ENCODE results near the gene LTB4R2. TPM values are rescaled to one million over a fixed set of nuclear protein-coding genes. Genes with fewer than 3 reads are reported as not detected.
"Not testable (repeated sequence)": the region's sequence is repeated elsewhere in the genome, so short reads cannot be mapped to it uniquely, and the experiment has no call there.

Gene LTB4R2
- polyA plus RNA-seq, 4 donors, result 1.6 to 5.6 (median 2.9) TPM

DNA sequence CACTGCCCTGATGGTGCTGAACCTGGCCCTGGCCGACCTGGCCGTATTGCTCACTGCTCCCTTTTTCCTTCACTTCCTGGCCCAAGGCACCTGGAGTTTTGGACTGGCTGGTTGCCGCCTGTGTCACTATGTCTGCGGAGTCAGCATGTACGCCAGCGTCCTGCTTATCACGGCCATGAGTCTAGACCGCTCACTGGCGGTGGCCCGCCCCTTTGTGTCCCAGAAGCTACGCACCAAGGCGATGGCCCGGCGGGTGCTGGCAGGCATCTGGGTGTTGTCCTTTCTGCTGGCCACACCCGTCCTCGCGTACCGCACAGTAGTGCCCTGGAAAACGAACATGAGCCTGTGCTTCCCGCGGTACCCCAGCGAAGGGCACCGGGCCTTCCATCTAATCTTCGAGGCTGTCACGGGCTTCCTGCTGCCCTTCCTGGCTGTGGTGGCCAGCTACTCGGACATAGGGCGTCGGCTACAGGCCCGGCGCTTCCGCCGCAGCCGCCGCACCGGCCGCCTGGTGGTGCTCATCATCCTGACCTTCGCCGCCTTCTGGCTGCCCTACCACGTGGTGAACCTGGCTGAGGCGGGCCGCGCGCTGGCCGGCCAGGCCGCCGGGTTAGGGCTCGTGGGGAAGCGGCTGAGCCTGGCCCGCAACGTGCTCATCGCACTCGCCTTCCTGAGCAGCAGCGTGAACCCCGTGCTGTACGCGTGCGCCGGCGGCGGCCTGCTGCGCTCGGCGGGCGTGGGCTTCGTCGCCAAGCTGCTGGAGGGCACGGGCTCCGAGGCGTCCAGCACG, 6.1 kb downstream of the LTB4R2 start:
- DNase-seq (ENCODE audit: low read depth in 4 of 4, low spot score in 2 of 4), result no peak

- DNase-seq (ENCODE audit: low read depth in 4 of 4, low spot score in 2 of 4), result no peak
These were observed 6.6 kb downstream of the LTB4R2 start for GRCh38 chr14:24316597-24316950.

GRCh38 chr14:24317141-24317928, 7.4 kb downstream of the LTB4R2 start:
- DNase-seq (ENCODE audit: low read depth in 4 of 4, low spot score in 2 of 4), result no peak

GRCh38 chr14:24321212-24321975, 11.5 kb downstream of the LTB4R2 start:
- DNase-seq (ENCODE audit: low read depth in 4 of 4, low spot score in 2 of 4), result no peak

- DNase-seq (ENCODE audit: low read depth in 4 of 4, low spot score in 2 of 4), result no peak
These were observed 12.7 kb downstream of the LTB4R2 start for GRCh38 chr14:24322672-24323071.

GRCh38 chr14:24323341-24323740, 13.4 kb downstream of the LTB4R2 start:
- no peak for DNase-seq (ENCODE audit: low read depth in 4 of 4, low spot score in 2 of 4)

- DNase-seq (ENCODE audit: low read depth in 4 of 4, low spot score in 2 of 4), result no peak
These were observed 14.1 kb downstream of the LTB4R2 start for GRCh38 chr14:24324024-24324423.

DNA sequence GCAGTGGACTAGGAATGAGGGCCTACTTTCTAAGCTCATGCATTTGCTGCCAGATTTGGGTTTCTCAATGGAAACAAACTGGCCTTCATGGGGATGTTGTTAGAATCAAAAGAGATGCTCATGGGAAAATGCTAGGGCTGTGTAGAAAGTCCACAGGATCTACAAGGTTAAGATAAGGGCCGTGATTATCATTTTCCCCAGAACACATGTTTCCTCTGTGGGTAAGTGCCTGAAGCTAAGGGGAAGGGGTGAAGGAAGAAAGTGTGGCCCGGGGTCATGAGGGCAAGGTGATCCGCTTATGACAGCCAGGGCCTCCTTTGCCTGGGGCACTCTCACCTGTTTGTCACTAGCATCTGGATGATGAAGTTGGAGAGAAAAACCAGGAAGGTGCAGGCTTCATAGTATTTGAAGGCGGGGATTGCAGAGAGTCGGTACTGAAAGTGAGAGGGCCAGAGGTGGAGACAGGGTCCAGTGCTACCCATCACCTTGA, 15.1 kb downstream of the LTB4R2 start:
- DNase-seq (ENCODE audit: low read depth in 4 of 4, low spot score in 2 of 4), result no peak

GRCh38 chr14:24325963-24326362, 16.0 kb downstream of the LTB4R2 start:
- DNase-seq (ENCODE audit: low read depth in 4 of 4, low spot score in 2 of 4), result no peak

- DNase-seq (ENCODE audit: low read depth in 4 of 4, low spot score in 2 of 4), result no peak
These were observed 17.4 kb downstream of the LTB4R2 start for GRCh38 chr14:24327303-24327702.

DNA sequence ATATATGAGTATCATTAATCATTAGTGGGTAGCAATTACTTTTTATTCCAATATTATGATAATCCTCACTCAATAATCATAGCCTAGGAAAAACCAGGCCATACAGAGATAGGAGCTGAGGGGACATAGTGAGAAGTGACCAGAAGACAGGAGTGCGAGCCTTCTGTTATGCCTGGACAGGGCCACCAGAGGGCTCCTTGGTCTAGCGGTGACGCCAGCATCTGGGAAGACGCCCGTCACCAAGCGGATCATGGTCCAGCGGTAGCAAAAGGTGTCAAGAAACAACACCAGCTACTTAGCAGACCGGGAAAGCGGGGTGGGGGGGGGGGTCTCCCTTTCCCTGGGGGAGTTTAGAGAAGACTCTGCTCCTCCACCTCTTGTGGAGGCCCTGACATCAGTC, 18.0 kb downstream of the LTB4R2 start:
- DNase-seq (ENCODE audit: low read depth in 4 of 4, low spot score in 2 of 4), result not testable (repeated sequence)

GRCh38 chr14:24329073-24329663, 19.2 kb downstream of the LTB4R2 start:
- no peak for DNase-seq (ENCODE audit: low read depth in 4 of 4, low spot score in 2 of 4)

- DNase-seq (ENCODE audit: low read depth in 4 of 4, low spot score in 2 of 4), result no peak
These were observed 19.8 kb downstream of the LTB4R2 start for GRCh38 chr14:24329736-24330135.

GRCh38 chr14:24330973-24331674, 21.2 kb downstream of the LTB4R2 start:
- no peak for DNase-seq (ENCODE audit: low read depth in 4 of 4, low spot score in 2 of 4)

DNA sequence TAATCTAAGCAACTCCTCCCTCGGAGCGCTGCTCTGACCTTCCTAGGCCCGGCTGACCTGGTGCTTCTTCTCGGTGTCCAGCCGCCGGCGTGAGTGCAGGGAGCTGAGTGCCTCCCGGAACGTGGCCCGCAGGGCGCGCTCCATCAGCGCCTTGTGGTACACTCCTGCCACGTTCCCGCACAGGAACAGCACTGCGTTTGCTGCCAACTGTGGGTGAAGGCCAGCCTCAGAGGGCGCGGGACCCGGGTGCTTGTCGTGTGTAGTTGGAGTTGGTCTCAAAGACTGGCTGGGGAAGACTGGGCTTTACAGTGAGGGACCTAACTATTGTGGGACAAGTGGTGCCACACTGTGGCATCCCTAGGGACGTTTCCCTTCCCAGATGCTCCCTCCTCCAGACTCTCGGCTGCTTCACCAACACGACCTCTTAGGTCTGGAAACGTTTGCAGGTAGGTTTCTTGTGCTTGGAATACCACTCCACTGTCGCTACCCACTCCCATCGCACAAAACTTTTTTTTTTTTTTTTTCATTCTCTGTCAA, 21.9 kb downstream of the LTB4R2 start:
- no peak for DNase-seq (ENCODE audit: low read depth in 4 of 4, low spot score in 2 of 4)

GRCh38 chr14:24332268-24332993, 22.5 kb downstream of the LTB4R2 start:
- no peak for DNase-seq (ENCODE audit: low read depth in 4 of 4, low spot score in 2 of 4)

DNA sequence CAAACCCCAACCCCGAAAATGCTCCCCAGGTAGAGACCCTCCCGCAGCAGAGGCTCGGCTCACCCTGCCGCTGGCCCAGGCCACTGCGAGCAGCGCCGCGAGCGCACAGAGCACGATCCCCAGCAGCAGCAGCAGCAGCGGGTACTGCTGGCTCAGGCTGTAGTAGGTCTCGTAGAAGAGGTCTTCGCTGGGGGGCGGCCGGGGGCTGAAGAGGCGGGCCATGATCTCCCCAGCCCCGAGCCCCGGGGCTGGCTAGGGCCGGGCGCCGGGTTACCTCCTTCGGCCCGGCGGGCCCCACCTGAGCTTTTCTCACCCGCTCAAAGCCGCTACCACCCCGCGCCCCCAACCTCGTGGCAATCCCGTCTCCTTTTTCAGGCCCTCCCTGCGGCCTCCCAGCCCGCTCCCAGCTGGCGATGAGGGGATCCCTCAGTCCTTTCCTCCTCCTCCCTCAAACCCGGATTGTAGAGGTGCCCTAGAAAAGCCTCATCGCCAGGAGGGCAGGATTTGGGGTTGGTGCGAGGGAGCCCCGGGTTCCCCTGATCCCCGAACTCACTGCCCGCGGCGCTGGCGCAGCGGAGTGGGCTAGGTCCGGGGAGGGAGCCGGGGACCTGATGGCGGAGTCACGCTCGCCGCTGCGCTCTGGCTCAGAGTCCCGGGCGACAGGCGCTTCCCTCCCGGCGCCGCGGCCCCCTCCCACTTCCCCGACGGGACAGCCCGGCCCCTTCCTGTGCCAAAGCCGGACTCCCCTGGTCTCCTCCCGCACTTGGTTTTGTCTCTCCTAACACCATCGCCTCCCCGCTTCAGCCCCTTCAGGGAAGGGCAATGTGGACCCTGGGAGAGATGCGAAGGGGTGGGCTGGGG, 24.7 kb downstream of the LTB4R2 start, which contains the start of gene ADCY4:
Gene ADCY4 (minus strand): TSS at position 641 of the 861 bp plus-strand sequence. CDS start 419 bp downstream, at position 222.
- no peak for DNase-seq (ENCODE audit: low read depth in 4 of 4, low spot score in 2 of 4)

Measured in left renal cortex interstitium (tissue), 4 donors.